Prostate gland (tissue), 2 donors: ENCODE data around the gene OTX2.

ENCODE experiments used
- CTCF ChIP-seq, 4 experiments: fragments of 200-600 bp in 2 of 4; fragments of 450-650 bp in 2 of 4; sonication (generic) in 2 of 4; IDR thresholded peaks; 1 replicate in 3 of 4; 2 replicates in 1 of 4; pipeline ENCODE4 v1.5.1; 2016 to 2019; ENCODE audit warnings: antibody characterized with exemption in 4 of 4, mild to moderate bottlenecking in 2 of 4, moderate library complexity in 2 of 4
- POLR2A ChIP-seq: fragments of 450-650 bp; IDR thresholded peaks from one replicate; pipeline ENCODE4 v1.6.1; 2016; ENCODE audit warnings: antibody characterized with exemption, mild to moderate bottlenecking

- TF ChIP-seq CTCF (IDR thresholded peaks at IDR 0.05) (no peak), POLR2A (no peak)
Measured at GRCh38 chr14:56805201-56805991, 4.9 kb downstream of the OTX2 start.
